H1 (cell line): ENCODE measurements around the gene TBC1D16. TPM values are rescaled to one million over a fixed set of nuclear protein-coding genes. Genes with fewer than 3 reads are reported as not detected.

ENCODE experiments used
- CTCF ChIA-PET: fragments of 300-600 bp; sonication (Branson Sonifier 250); formaldehyde crosslinking; loops from one replicate; lab custom pipeline; 2021; ENCODE audit not compliant: partially characterized antibody; lab: Charles Lee
- POLR2A ChIA-PET: fragments of 300-600 bp; sonication (Branson Sonifier 250); formaldehyde crosslinking; loops from one replicate; lab custom pipeline; 2021; ENCODE audit warnings: inconsistent platforms; ENCODE audit not compliant: partially characterized antibody; lab: Charles Lee
- DNase-seq, 2 experiments: peaks; one replicate each; pipeline versions ENCODE4 v3.0.0 to v3.0.0-alpha.2; 2010 to 2022; ENCODE audit warnings: low spot score in 2 of 2, low read depth in 1 of 2, mixed read lengths in 1 of 2
- FAIRE-seq: peaks from 2 replicates; lab custom pipeline; 2011; peaks lifted over from hg19 to GRCh38; lab: Jason Lieb, UNC
- H2AFZ ChIP-seq: 2 replicates; pipeline ENCODE4 v1.8.1; 2012; ENCODE audit warnings: low read length, inconsistent platforms
- H2AK5ac ChIP-seq: 2 replicates; pipeline ENCODE4 v1.6.1; 2013; ENCODE audit warnings: low read depth, low read length
- H2BK120ac ChIP-seq: replicated peaks from 2 replicates; pipeline ENCODE3; 2013; ENCODE audit warnings: low read depth, low read length, inconsistent platforms
- H2BK12ac ChIP-seq: 2 replicates; pipeline ENCODE4 v1.6.1; 2013; ENCODE audit warnings: low read depth, low read length
- H2BK15ac ChIP-seq: 2 replicates; pipeline ENCODE4 v1.6.1; 2013; ENCODE audit warnings: low read length
- H2BK20ac ChIP-seq: 2 replicates; pipeline ENCODE4 v1.6.1; 2013; ENCODE audit warnings: low read length
- H2BK5ac ChIP-seq: 2 replicates; pipeline ENCODE4 v1.6.1; 2013; ENCODE audit warnings: low read depth, low read length
- H3K14ac ChIP-seq: 2 replicates; pipeline ENCODE4 v1.6.1; 2013; ENCODE audit warnings: inconsistent platforms; ENCODE audit not compliant: insufficient read length
- H3K18ac ChIP-seq: 2 replicates; pipeline ENCODE4 v1.6.1; 2013; ENCODE audit warnings: low read length; ENCODE audit errors: extremely low read depth
- H3K23ac ChIP-seq: 2 replicates; pipeline ENCODE4 v1.6.1; 2013; ENCODE audit warnings: inconsistent platforms; ENCODE audit not compliant: insufficient read length
- H3K23me2 ChIP-seq: 2 replicates; pipeline ENCODE4 v1.6.1; 2013; ENCODE audit warnings: low read depth, low read length
- H3K27ac ChIP-seq: 2 replicates; pipeline ENCODE4 v1.6.1; 2011; ENCODE audit warnings: low read depth, low read length, inconsistent platforms
- H3K27me3 ChIP-seq, 4 experiments: replicated peaks in 1 of 4; 1 replicate in 1 of 4; 2 replicates in 3 of 4; pipeline versions ENCODE4 v1.6.1 to v1.8.1; 2011 to 2013; ENCODE audit warnings: low read length in 3 of 4, mild to moderate bottlenecking in 3 of 4, inconsistent platforms in 2 of 4, mixed read lengths in 2 of 4, moderate library complexity in 1 of 4; ENCODE audit not compliant: control insufficient read depth in 3 of 4, insufficient read depth in 3 of 4; ENCODE audit errors: extremely low read depth in 1 of 4
- H3K36me3 ChIP-seq, 4 experiments: 2 replicates each; pipeline versions ENCODE4 v1.6.1 to v1.8.1; 2011 to 2013; ENCODE audit warnings: mild to moderate bottlenecking in 4 of 4, low read length in 3 of 4, moderate library complexity in 2 of 4, control low read depth in 1 of 4, inconsistent platforms in 1 of 4; ENCODE audit not compliant: insufficient read depth in 4 of 4, control insufficient read depth in 2 of 4
- H3K4ac ChIP-seq: replicated peaks from 2 replicates; pipeline ENCODE3; 2013; ENCODE audit warnings: low read length, low read depth, mixed read lengths, inconsistent platforms; ENCODE audit not compliant: insufficient read length
- H3K4me1 ChIP-seq, 4 experiments: replicated peaks in 1 of 4; 1 replicate in 1 of 4; 2 replicates in 3 of 4; pipeline versions ENCODE4 v1.6.1 to v1.8.1; 2011 to 2013; ENCODE audit warnings: low read length in 3 of 4, inconsistent platforms in 2 of 4, mixed read lengths in 1 of 4; ENCODE audit not compliant: insufficient read depth in 4 of 4, control insufficient read depth in 3 of 4
- H3K4me2 ChIP-seq, 2 experiments: 2 replicates each; pipeline versions ENCODE4 v1.6.1 to v1.8.1; 2011 to 2013; ENCODE audit warnings: low read depth in 2 of 2, low read length in 2 of 2, control low read depth in 1 of 2, inconsistent platforms in 1 of 2, mild to moderate bottlenecking in 1 of 2; ENCODE audit not compliant: insufficient read depth in 1 of 2
- H3K4me3 ChIP-seq, 4 experiments: fragments of 200-600, 300-600 bp in 1 of 4; sonication (generic), shearing (Covaris generic), sonication (Bioruptor Twin) in 1 of 4; 2 replicates each; pipeline versions ENCODE4 v1.5.1 to v1.8.1; 2011 to 2016; ENCODE audit warnings: low read length in 4 of 4, low read depth in 3 of 4, control low read depth in 2 of 4, inconsistent platforms in 2 of 4, mild to moderate bottlenecking in 2 of 4, mixed read lengths in 1 of 4, moderate library complexity in 1 of 4; ENCODE audit not compliant: insufficient read depth in 2 of 4; ENCODE audit errors: extremely low read depth in 1 of 4
- H3K56ac ChIP-seq: replicated peaks from 2 replicates; pipeline ENCODE3; 2013; ENCODE audit warnings: low read depth, mild to moderate bottlenecking, mixed read lengths, low read length, inconsistent platforms; ENCODE audit not compliant: insufficient read length
- H3K79me1 ChIP-seq: 2 replicates; pipeline ENCODE4 v1.6.1; 2013; ENCODE audit warnings: low read depth, low read length, control low read depth
- H3K79me2 ChIP-seq, 2 experiments: 2 replicates each; pipeline versions ENCODE4 v1.6.1 to v1.8.1; 2012 to 2013; ENCODE audit warnings: low read length in 2 of 2, mild to moderate bottlenecking in 2 of 2, inconsistent platforms in 1 of 2; ENCODE audit not compliant: insufficient read depth in 2 of 2, control insufficient read depth in 1 of 2
- H3K9ac ChIP-seq, 4 experiments: replicated peaks in 1 of 4; 1 replicate in 1 of 4; 2 replicates in 3 of 4; pipeline versions ENCODE4 v1.6.1 to v1.8.1; 2011 to 2013; ENCODE audit warnings: low read depth in 3 of 4, low read length in 3 of 4, control low read depth in 2 of 4, mild to moderate bottlenecking in 2 of 4, moderate library complexity in 2 of 4, inconsistent platforms in 1 of 4; ENCODE audit errors: extremely low read depth in 1 of 4
- H3K9me3 ChIP-seq, 2 experiments: 2 replicates each; pipeline versions ENCODE4 v1.6.1 to v1.8.1; 2012 to 2013; ENCODE audit warnings: mild to moderate bottlenecking in 2 of 2, moderate library complexity in 2 of 2, control low read depth in 1 of 2, inconsistent platforms in 1 of 2, low read depth in 1 of 2, low read length in 1 of 2, mixed read lengths in 1 of 2; ENCODE audit not compliant: insufficient read depth in 2 of 2
- H4K20me1 ChIP-seq, 2 experiments: replicated peaks in 1 of 2; 2 replicates each; pipeline versions ENCODE3 to v1.8.1; 2011 to 2013; ENCODE audit warnings: inconsistent platforms in 2 of 2, low read length in 2 of 2, mild to moderate bottlenecking in 1 of 2; ENCODE audit not compliant: insufficient read depth in 2 of 2, control insufficient read depth in 1 of 2
- H4K5ac ChIP-seq: 2 replicates; pipeline ENCODE4 v1.6.1; 2013; ENCODE audit warnings: low read length, low read depth, mixed read lengths, inconsistent platforms; ENCODE audit not compliant: insufficient read length
- H4K8ac ChIP-seq: 2 replicates; pipeline ENCODE4 v1.8.0; 2013; ENCODE audit warnings: mild to moderate bottlenecking, moderate library complexity, low read length, inconsistent platforms; ENCODE audit not compliant: insufficient read depth; ENCODE audit errors: extremely low read depth
- H4K91ac ChIP-seq: replicated peaks from 2 replicates; pipeline ENCODE3; 2013; ENCODE audit warnings: low read length, mixed read lengths, inconsistent platforms; ENCODE audit not compliant: insufficient read length
- CHD1 ChIP-seq: IDR thresholded peaks from 2 replicates; pipeline ENCODE4 v1.6.1; 2012; ENCODE audit warnings: low read depth, low read length, improper control_type of control experiment
- WGBS, 2 experiments: shearing (Covaris generic) in 1 of 2; methylation state at CpG; one replicate each; pipeline versions ENCODE4 v1.1.6 to v1.1.7; 2013 to 2015; ENCODE audit warnings: low lambda C conversion rate in 2 of 2, mixed read lengths in 2 of 2, inconsistent platforms in 1 of 2, low coverage in 1 of 2, missing lambda C conversion rate in 1 of 2; ENCODE audit not compliant: insufficient replicate concordance in 2 of 2, insufficient coverage in 1 of 2, insufficient read length in 1 of 2; ENCODE audit errors: extremely low coverage in 1 of 2, missing lambda C conversion rate in 1 of 2; 5-methylcytosine and 5-hydroxymethylcytosine counted together
- polyA plus RNA-seq, 7 experiments: library from polyadenylated mRNA; depleted of rRNA in 3 of 7; stranded (reverse) in 5 of 7; unstranded in 2 of 7; fragments of >200 nt in 5 of 7; fragments of 200-250 nt in 2 of 7; gene quantifications; 1 replicate in 5 of 7; 2 replicates in 1 of 7; 4 replicates in 1 of 7; pipeline versions ENCODE4 v1.2.1 to v1.2.3, GENCODE V29; 2011 to 2013; ENCODE audit warnings: missing spikeins in 2 of 7, mixed read lengths in 2 of 7
- total RNA-seq: library from RNA; stranded (reverse); fragmentation: NEBNext Ultra II Directional; extraction: Animal tissue kit (Norgen Biotek cat#: 25700); gene quantifications from 2 replicates; pipeline ENCODE4 v1.2.1, GENCODE V29; 2021

The TBC1D16 gene
- total and polyA plus RNA-seq, 2 of the 8 experiments (the other 6 are each of a cell fraction or from before 2014, with no cell fraction given): 21.1 to 109 TPM

- H3K9me3 ChIP-seq: peaks cover 4 to 9% of the 10 kb centered on the region in 2 experiments
- POLR2A ChIA-PET: interaction anchor here (0.6 kb wide), 1 partner anchor 38 kb away, joined by 3 read pairs; no protein-coding TSS in a partner anchor
- H2BK20ac ChIP-seq: no peak overlapping the region
- H3K4ac ChIP-seq: no peak overlapping the region
- no peak overlapping the region for H2AK5ac ChIP-seq
- H3K27me3 ChIP-seq: no peaks in the 10 kb centered on the region
- H3K27ac ChIP-seq: no peak overlapping the region
- no peak for FAIRE-seq
- H3K23ac ChIP-seq: no peak overlapping the region
- no peak overlapping the region for H2BK120ac ChIP-seq
- no peak overlapping the region for H2BK15ac ChIP-seq
- H4K20me1 ChIP-seq: peaks cover 0 to 6% of the 10 kb centered on the region in 2 experiments
- CTCF ChIA-PET: interaction anchor here (0.7 to 2.1 kb wide), 5 partner anchors 9 to 30 kb away, joined by 3 to 10 read pairs (median 4); no protein-coding TSS in a partner anchor
- H3K79me1 ChIP-seq: peaks cover 5% of the 10 kb centered on the region; the same call in 1 of the 2 replicates
- no peak overlapping the region for H3K4me3 ChIP-seq
- H4K8ac ChIP-seq: no peak overlapping the region
- no peak overlapping the region for H3K9ac ChIP-seq
- no peak overlapping the region for H3K56ac ChIP-seq
- DNase-seq: no peak
- no peak overlapping the region for H2BK5ac ChIP-seq
- H3K4me2 ChIP-seq: no peak overlapping the region
- no peak overlapping the region for H3K14ac ChIP-seq
- H4K5ac ChIP-seq: no peak overlapping the region
- peaks cover 0 to 2% (median under 1%) of the 10 kb centered on the region in 4 experiments; a peak in 3 of 7 replicates for H3K4me1 ChIP-seq
- H2AFZ ChIP-seq: no peak overlapping the region
- H3K23me2 ChIP-seq: no peaks in the 10 kb centered on the region
- peaks cover 0 to 18% of the 10 kb centered on the region in 2 experiments; a peak in 1 of 4 replicates for H3K79me2 ChIP-seq
- H4K91ac ChIP-seq: no peak overlapping the region
- no peak overlapping the region for H2BK12ac ChIP-seq
- H3K36me3 ChIP-seq: no peaks in the 10 kb centered on the region; a peak in 1 of 8 replicates
- H3K18ac ChIP-seq: no peak overlapping the region
- TF ChIP-seq CHD1: no peak
- WGBS, 2 experiments: 90% methylated on average over 7 of the region's 9 CpGs; no CpG with 5 or more reads in 1 of the 2 experiments
These were observed 74.7 kb downstream of the TBC1D16 start for GRCh38 chr17:79960788-79961522.
